ENCODE measurements around the gene FUCA1.

DNA sequence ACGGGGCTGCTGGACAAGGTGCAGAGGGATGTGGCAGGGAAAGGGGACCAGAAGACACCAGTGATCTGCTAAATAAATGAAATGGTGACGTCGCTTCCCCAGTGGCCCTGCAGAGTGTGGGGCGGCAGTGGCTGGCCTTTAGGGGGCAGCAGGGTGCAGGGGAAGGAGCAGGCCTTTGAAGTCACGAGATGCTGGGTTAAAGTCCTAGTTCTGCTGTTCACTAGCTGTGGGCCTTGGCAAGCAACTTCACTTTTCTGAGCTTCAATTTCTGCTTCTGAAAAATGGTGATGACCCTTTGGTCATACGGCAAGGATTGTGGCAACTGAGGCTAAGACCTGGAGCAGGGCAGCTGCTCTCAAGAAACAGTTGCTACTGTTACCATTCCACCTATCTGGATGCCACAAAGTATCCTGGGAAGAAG lies 58.3 kb downstream of the FUCA1 start:
- TF ChIP-seq, protein P1, sequence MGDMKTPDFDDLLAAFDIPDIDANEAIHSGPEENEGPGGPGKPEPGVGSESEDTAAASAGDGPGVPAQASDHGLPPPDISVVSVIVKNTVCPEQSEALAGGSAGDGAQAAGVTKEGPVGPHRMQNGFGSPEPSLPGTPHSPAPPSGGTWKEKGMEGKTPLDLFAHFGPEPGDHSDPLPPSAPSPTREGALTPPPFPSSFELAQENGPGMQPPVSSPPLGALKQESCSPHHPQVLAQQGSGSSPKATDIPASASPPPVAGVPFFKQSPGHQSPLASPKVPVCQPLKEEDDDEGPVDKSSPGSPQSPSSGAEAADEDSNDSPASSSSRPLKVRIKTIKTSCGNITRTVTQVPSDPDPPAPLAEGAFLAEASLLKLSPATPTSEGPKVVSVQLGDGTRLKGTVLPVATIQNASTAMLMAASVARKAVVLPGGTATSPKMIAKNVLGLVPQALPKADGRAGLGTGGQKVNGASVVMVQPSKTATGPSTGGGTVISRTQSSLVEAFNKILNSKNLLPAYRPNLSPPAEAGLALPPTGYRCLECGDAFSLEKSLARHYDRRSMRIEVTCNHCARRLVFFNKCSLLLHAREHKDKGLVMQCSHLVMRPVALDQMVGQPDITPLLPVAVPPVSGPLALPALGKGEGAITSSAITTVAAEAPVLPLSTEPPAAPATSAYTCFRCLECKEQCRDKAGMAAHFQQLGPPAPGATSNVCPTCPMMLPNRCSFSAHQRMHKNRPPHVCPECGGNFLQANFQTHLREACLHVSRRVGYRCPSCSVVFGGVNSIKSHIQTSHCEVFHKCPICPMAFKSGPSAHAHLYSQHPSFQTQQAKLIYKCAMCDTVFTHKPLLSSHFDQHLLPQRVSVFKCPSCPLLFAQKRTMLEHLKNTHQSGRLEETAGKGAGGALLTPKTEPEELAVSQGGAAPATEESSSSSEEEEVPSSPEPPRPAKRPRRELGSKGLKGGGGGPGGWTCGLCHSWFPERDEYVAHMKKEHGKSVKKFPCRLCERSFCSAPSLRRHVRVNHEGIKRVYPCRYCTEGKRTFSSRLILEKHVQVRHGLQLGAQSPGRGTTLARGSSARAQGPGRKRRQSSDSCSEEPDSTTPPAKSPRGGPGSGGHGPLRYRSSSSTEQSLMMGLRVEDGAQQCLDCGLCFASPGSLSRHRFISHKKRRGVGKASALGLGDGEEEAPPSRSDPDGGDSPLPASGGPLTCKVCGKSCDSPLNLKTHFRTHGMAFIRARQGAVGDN (IDR thresholded peaks at IDR 0.05) = 0 out of 2 replicates have a peak, but pooled peaks have one; percentile 52
- TF ChIP-seq RFX5 (IDR thresholded peaks at IDR 0.05; ENCODE audit: low read depth, low read length) = no peak
- no peak for TF ChIP-seq PAX5 (IDR thresholded peaks at IDR 0.05; ENCODE audit: borderline replicate concordance, low read depth, low read length)
- no peak for TF ChIP-seq ZNF274 (IDR thresholded peaks at IDR 0.05; ENCODE audit: insufficient read depth, insufficient read length)
